Body of pancreas (tissue), 4 donors: ENCODE measurements around the gene GSS. TPM values are rescaled to one million over a fixed set of nuclear protein-coding genes. Genes with fewer than 3 reads are reported as not detected.

Experiments used
- ATAC-seq: fragments of 150-250 bp; one replicate; pipeline ENCODE4 v1.9.1; 2016
- DNase-seq, 4 donors: peaks; one replicate each; pipeline ENCODE4 v3.0.0-alpha.2; 2019
- H3K27ac ChIP-seq, 4 donors: fragments of 200-600 bp; sonication (generic); 1 replicate in 3 of 4; 2 replicates in 1 of 4; pipeline versions ENCODE4 v1.5.1 to v1.6.1; 2016 to 2019; ENCODE audit warnings: mild to moderate bottlenecking in 1 of 4, mixed read lengths in 1 of 4, moderate library complexity in 1 of 4
- H3K27me3 ChIP-seq, 2 donors: fragments of 200-600 bp; sonication (generic); one replicate each; pipeline ENCODE4 v1.6.0; 2016; ENCODE audit warnings: mild to moderate bottlenecking in 1 of 2
- H3K36me3 ChIP-seq, 2 donors: fragments of 200-600 bp; sonication (generic); replicated peaks in 1 of 2; 2 replicates each; pipeline ENCODE4 v1.5.1; 2016; ENCODE audit warnings: low read depth in 2 of 2; ENCODE audit not compliant: insufficient read depth in 1 of 2
- H3K4me1 ChIP-seq: fragments of 200-600 bp; sonication (generic); one replicate; pipeline ENCODE4 v1.6.0; 2016
- H3K4me3 ChIP-seq, 2 donors: fragments of 200-600 bp; sonication (generic); 1 replicate in 1 of 2; 2 replicates in 1 of 2; pipeline ENCODE4 v1.5.1; 2016 to 2019
- H3K9me3 ChIP-seq, 3 donors: fragments of 200-600 bp; sonication (generic); 1 replicate in 2 of 3; 2 replicates in 1 of 3; pipeline ENCODE4 v1.5.1; 2016
- CTCF ChIP-seq, 7 experiments: fragments of 450-650 bp in 4 of 7; fragments of 200-600 bp in 3 of 7; sonication (generic) in 3 of 7; IDR thresholded peaks; one replicate each; pipeline ENCODE4 v1.5.1; 2016 to 2019; ENCODE audit warnings: antibody characterized with exemption in 7 of 7
- POLR2A ChIP-seq, 3 donors: fragments of 450-650 bp; IDR thresholded peaks; one replicate each; pipeline ENCODE4 v1.6.1; 2016; ENCODE audit warnings: antibody characterized with exemption in 3 of 3, mild to moderate bottlenecking in 2 of 3
- WGBS, 2 donors: methylation state at CpG; one replicate each; pipeline ENCODE4 v1.1.5; 2017; 5-methylcytosine and 5-hydroxymethylcytosine counted together
- intact Hi-C: fragments of 100-400 bp; cut with DNase I; formaldehyde crosslinking; loops from one replicate; pipeline ENCODE4 v1.15.1; 2023
- total RNA-seq, 2 donors: library from RNA; depleted of rRNA; stranded (reverse); fragments of >200 nt; gene quantifications; one replicate each; pipeline ENCODE4 v1.1.0, GENCODE V29; 2016

Gene GSS
- total RNA-seq, 2 donors from 2014 or later: 24.6 to 33.0 TPM

- 91 to 94% methylated on average over 2 of the region's 2 CpGs for WGBS, 2 donors
Observed at GRCh38 chr20:34923414-34923813, 32.2 kb downstream of the GSS start.

GRCh38 chr20:34922654-34923381 lies 32.8 kb downstream of the GSS start:
- peak; percentile 21 to 71 (median 58) for DNase-seq

More at GRCh38 chr20:34923414-34923813, 32.2 kb downstream of the GSS start:
- H3K4me1 ChIP-seq: peaks cover 17% of the 10 kb centered on the region
- TF ChIP-seq POLR2A (IDR thresholded peaks at IDR 0.05) (no peak), CTCF (IDR thresholded peaks at IDR 0.05) (no peak)
- ATAC-seq: no peak
- H3K27me3 ChIP-seq: no peaks in the 10 kb centered on the region
- H3K36me3 ChIP-seq: peaks cover 0 to 4% of the 10 kb centered on the region in 2 donors
- H3K27ac ChIP-seq: peak overlapping the region; percentile 55 to 75 (median 69)
- no peak overlapping the region for H3K4me3 ChIP-seq
- H3K9me3 ChIP-seq: no peaks in the 10 kb centered on the region
- intact Hi-C loops: no loop called here
- no peak for DNase-seq

GRCh38 chr20:34921436-34921835 lies 34.2 kb downstream of the GSS start:
- H3K27me3 ChIP-seq: no peaks in the 10 kb centered on the region
- WGBS, 2 donors: 83 to 87% methylated on average over 2 to 3 of the region's 3 CpGs
- no peak for ATAC-seq
- H3K9me3 ChIP-seq: no peaks in the 10 kb centered on the region
- peak overlapping the region in 1 of 4 donors; percentile 75 for H3K27ac ChIP-seq
- no peak for DNase-seq
- no peak for TF ChIP-seq POLR2A (IDR thresholded peaks at IDR 0.05)
- no peak for TF ChIP-seq CTCF (IDR thresholded peaks at IDR 0.05)
- no peak overlapping the region for H3K4me3 ChIP-seq
- peaks cover 21% of the 10 kb centered on the region for H3K4me1 ChIP-seq
- intact Hi-C loops: no loop called here
- H3K36me3 ChIP-seq: peaks cover 0 to 2% of the 10 kb centered on the region in 2 donors

More at GRCh38 chr20:34922654-34923381, 32.8 kb downstream of the GSS start:
- intact Hi-C loops: no loop called here
- Histone ChIP-seq H3K4me1 (peaks cover 17% of the 10 kb centered on the region), H3K27ac (peak overlapping the region; percentile 55 to 75 (median 69)), H3K9me3 (no peaks in the 10 kb centered on the region), H3K4me3 (no peak overlapping the region), H3K27me3 (no peaks in the 10 kb centered on the region), H3K36me3 (peaks cover 0 to 2% of the 10 kb centered on the region in 2 donors)
- WGBS, 2 donors: 75 to 79% methylated on average over 5 of the region's 5 CpGs
- peak; percentile 89 for ATAC-seq
- TF ChIP-seq POLR2A (IDR thresholded peaks at IDR 0.05) (no peak), CTCF (IDR thresholded peaks at IDR 0.05) (no peak)

- no peak for ATAC-seq
- TF ChIP-seq CTCF (IDR thresholded peaks at IDR 0.05): no peak
- no peak for TF ChIP-seq POLR2A (IDR thresholded peaks at IDR 0.05)
- no peaks in the 10 kb centered on the region for H3K9me3 ChIP-seq
- H3K36me3 ChIP-seq: no peaks in the 10 kb centered on the region
- no peak overlapping the region for H3K27ac ChIP-seq
- H3K4me3 ChIP-seq: no peak overlapping the region
- intact Hi-C loops: no loop called here
- no peak for DNase-seq
- no peaks in the 10 kb centered on the region for H3K27me3 ChIP-seq
- peaks cover 34% of the 10 kb centered on the region for H3K4me1 ChIP-seq
Observed at GRCh38 chr20:34920055-34920454, 35.6 kb downstream of the GSS start.
